NCI-H510A (cell line): Measurements from ENCODE around the gene QKI.

Source experiments
- DNase-seq: peaks from one replicate; lab custom pipeline; 2025; lab: John Stamatoyannopoulos, UW

QKI gene

DNA sequence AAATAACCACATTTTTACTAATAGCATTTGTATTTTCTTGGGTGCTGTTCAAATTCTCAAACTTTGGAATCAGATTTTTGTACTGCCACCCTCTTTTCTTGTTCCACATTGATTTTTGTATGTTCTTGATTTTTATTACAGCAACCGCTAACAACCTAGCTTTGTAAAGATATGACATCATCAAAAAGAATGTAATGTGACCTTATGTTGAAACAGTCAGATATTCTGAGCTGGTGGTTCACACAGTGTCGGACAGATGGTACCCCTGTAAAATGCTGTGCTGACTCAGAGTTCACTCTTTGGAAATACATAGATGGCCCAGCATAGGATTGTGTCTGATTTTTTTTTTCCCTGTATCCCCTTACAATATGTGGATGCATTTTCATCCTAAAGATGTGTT is 118.9 kb downstream of the QKI start:
- no peak for DNase-seq

GRCh38 chr6:163536770-163537169 is 122.3 kb downstream of the QKI start:
- no peak for DNase-seq

GRCh38 chr6:163538331-163538730 is 123.8 kb downstream of the QKI start:
- no peak for DNase-seq

GRCh38 chr6:163539101-163539762 is 124.7 kb downstream of the QKI start:
- no peak for DNase-seq

- no peak for DNase-seq
Measured at GRCh38 chr6:163543321-163543720, 128.8 kb downstream of the QKI start.

DNA sequence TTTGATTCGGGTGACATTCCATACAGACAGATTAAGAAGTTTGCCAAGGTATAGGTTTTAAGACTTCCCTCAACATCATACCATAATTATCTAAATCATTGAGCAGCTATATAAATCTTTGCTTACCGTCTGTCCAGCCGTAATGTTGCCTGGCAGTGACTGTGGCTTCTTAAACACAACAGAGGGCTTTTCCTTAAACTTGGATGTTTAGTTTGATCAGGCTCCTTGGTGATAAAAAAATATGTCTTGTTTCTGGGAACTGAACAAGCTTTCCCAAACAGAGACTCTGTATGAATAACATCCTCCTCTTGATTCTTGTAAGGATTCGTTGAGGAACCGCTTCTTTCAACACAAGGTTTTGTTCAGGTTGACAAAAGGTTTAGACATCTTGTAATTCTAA is 130.9 kb downstream of the QKI start:
- DNase-seq, result no peak

DNA sequence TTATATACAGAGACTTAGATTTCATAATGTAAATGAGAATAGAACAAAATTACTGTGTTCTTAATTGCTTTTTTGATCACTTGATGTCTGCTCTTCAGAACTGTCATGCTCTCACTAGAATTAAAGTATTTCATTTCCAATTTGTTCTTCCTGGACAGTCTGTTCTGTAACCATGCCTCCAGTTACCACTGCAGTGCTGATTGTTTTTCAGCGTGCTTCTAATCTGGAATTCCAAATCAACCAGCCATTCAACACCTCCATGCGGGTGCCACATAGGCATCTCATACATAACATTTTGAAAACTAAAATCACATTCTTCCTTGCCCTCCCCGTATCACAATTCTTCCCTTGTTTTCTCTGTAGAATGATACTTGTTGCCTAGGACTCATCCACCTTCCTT is 132.8 kb downstream of the QKI start:
- no peak for DNase-seq

DNA sequence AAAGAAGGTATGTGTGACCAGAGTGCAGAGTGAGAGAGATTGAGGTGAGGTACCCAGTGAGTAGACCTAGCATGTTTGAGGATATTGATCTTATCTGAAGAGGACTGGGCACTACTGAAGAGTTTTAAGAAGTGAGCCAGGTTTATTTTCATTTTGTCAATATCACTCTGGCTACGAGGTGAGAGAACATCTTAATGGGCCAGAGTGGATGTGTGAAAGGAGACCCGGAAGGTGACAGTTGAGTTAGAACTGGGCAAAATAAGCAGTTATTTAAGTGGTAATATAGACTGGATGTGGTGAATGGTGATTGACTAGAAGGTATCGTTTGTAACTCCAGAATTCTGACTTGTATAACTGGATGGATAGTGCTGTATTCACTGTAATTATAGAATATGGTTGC is 134.1 kb downstream of the QKI start:
- DNase-seq, result no peak

- DNase-seq, result no peak
Measured at GRCh38 chr6:163554032-163554431, 139.5 kb downstream of the QKI start.

- no peak for DNase-seq
Measured at GRCh38 chr6:163554663-163555062, 140.1 kb downstream of the QKI start.

GRCh38 chr6:163559661-163560060 is 145.1 kb downstream of the QKI start:
- no peak for DNase-seq

DNA sequence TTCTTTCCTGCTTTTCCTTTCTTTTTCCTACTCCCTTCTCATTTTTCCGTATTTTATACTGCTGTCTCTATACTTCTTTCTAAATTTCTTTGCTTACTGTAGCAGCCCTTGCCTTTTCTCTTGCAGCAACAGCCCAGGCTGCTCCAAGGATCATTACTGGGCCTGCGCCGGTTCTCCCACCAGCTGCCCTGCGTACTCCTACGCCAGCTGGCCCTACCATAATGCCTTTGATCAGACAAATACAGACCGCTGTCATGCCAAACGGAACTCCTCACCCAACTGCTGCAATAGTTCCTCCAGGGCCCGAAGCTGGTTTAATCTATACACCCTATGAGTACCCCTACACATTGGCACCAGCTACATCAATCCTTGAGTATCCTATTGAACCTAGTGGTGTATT is 148.8 kb downstream of the QKI start:
- no peak for DNase-seq

GRCh38 chr6:163564534-163564933 is 150.0 kb downstream of the QKI start:
- DNase-seq, result no peak

DNA sequence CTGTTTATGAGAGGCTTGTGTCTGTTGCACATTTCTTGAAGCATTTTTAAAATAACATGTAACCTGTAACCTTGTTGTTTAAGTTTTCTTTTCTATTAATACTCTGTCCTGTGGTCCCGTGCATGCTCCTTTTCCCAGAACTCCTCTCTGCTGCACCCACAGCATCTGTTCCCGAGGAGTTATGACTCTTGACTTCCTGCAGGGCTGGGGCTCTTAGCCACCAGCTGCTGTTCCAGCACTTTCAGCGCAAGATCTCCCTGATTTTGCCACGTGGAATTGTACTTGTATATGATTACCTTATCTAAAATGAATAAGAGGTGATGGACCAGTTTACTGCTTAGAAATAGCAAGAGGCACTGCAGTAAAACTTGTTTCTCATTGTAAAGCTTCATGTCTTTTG is 150.6 kb downstream of the QKI start:
- DNase-seq, result peak; percentile 14

GRCh38 chr6:163566056-163566455 is 151.5 kb downstream of the QKI start:
- DNase-seq, result no peak

- DNase-seq, result no peak
Measured at GRCh38 chr6:163568275-163568674, 153.8 kb downstream of the QKI start.

GRCh38 chr6:163570579-163571231 is 156.2 kb downstream of the QKI start:
- DNase-seq, result no peak

- DNase-seq, result no peak
Measured at GRCh38 chr6:163571730-163572129, 157.2 kb downstream of the QKI start.

- DNase-seq, result no peak
Measured at GRCh38 chr6:163572612-163573011, 158.1 kb downstream of the QKI start.

- no peak for DNase-seq
Measured at GRCh38 chr6:163573503-163574179, 159.1 kb downstream of the QKI start.

DNA sequence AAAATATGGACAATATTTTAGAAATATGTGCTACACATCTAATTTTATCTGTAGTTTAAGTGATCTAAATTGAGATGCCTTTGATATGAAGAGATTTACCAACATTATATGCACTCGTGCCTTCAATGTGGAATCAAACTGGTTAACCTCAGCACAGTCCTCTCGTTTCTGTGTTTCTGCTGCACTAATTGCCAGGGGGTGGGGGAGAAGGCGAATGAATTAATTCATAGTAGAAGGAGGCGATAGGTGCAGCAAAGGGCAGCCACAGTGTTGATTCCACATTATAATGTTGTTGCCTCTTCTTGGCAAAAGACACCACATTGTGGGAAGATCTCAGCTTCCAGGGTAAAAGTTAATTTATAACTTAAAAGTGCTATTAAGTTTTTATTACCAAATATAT is 161.6 kb downstream of the QKI start:
- DNase-seq, result no peak

GRCh38 chr6:163577404-163577803 is 162.9 kb downstream of the QKI start:
- DNase-seq, result no peak

DNA sequence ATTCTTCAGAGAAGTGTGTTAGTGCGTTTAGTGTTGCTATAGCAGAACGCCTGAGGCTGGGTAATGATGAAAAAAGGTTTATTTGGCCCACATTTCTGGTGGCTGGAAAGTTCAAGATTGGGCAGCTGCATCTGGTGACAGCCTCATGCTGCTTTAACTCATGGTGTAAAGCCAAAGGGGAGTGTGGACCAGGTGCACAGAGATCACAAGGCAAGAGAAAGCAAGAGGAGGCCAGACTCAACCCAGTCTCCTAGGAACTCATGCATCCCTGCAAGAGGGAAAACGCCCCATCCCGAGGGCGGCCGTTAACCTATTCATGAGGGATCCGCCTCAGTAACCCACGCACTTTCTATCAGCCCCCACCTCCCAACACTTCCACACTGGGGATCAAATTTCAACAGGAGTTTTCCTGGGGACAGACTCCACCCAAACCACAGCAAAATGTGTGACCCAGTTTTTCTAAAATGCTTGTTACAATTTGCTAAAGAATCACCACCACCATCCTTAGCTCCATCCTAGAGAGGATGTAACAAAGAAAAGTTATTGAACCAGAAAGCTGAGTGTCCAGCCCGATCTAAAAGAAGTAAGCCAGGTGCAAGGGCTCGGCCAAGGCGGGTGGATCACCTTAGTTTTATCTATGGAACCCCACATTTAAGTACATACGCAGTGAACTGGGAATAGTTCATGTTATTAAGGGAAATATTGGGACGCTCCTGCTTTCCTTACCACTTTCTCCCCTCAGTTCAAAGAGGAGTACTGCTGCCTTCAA is 164.8 kb downstream of the QKI start:
- DNase-seq, result no peak
